Small intestine (tissue), 7 donors: ENCODE data around the gene CCDC57. TPM values are rescaled to one million over a fixed set of nuclear protein-coding genes. Genes with fewer than 3 reads are reported as not detected.
"Not testable (repeated sequence)": the region's sequence is repeated elsewhere in the genome, so short reads cannot be mapped to it uniquely, and the experiment has no call there.

Experiments used
- DNase-seq, 2 donors: peaks; one replicate each; pipeline versions ENCODE4 v3.0.0 to v3.0.0-alpha.2; 2013
- FAIRE-seq: peaks from 2 replicates; lab custom pipeline; 2012; peaks lifted over from hg19 to GRCh38; lab: Jason Lieb, UNC
- H3K27ac ChIP-seq, 3 donors: one replicate each; pipeline ENCODE4 v1.5.1; 2013; ENCODE audit warnings: low read length in 2 of 3, mild to moderate bottlenecking in 2 of 3, control low read depth in 1 of 3, inconsistent platforms in 1 of 3, low read depth in 1 of 3, moderate library complexity in 1 of 3
- H3K27me3 ChIP-seq, 3 donors: one replicate each; pipeline ENCODE4 v1.6.1; 2013; ENCODE audit warnings: low read length in 3 of 3, inconsistent platforms in 1 of 3; ENCODE audit not compliant: control insufficient read depth in 3 of 3, insufficient read depth in 3 of 3
- H3K36me3 ChIP-seq, 3 donors: one replicate each; pipeline ENCODE4 v1.6.1; 2013; ENCODE audit warnings: low read length in 3 of 3, inconsistent platforms in 1 of 3, low read depth in 1 of 3, mild to moderate bottlenecking in 1 of 3, moderate library complexity in 1 of 3; ENCODE audit not compliant: control insufficient read depth in 3 of 3, insufficient read depth in 2 of 3
- H3K4me1 ChIP-seq, 3 donors: one replicate each; pipeline ENCODE4 v1.6.1; 2013; ENCODE audit warnings: low read length in 2 of 3, inconsistent platforms in 1 of 3, low read depth in 1 of 3, mild to moderate bottlenecking in 1 of 3, moderate library complexity in 1 of 3; ENCODE audit not compliant: control insufficient read depth in 3 of 3, insufficient read depth in 2 of 3
- H3K4me3 ChIP-seq, 3 donors: one replicate each; pipeline ENCODE4 v1.5.1; 2013; ENCODE audit warnings: low read length in 3 of 3, control low read depth in 1 of 3, inconsistent platforms in 1 of 3, low read depth in 1 of 3, mild to moderate bottlenecking in 1 of 3, moderate library complexity in 1 of 3
- H3K9me3 ChIP-seq, 2 donors: one replicate each; pipeline ENCODE4 v1.6.1; 2013; ENCODE audit warnings: low read depth in 1 of 2, low read length in 1 of 2; ENCODE audit not compliant: control insufficient read depth in 2 of 2, insufficient read depth in 1 of 2
- WGBS, 3 donors: extraction: QIAGEN DNeasy Blood & Tissue Kit; methylation state at CpG; one replicate each; pipeline ENCODE4 v1.1.7; 2013; 5-methylcytosine and 5-hydroxymethylcytosine counted together
- polyA plus RNA-seq, 4 donors: library from polyadenylated mRNA; stranded (reverse) in 3 of 4; unstranded in 1 of 4; fragments of 200-250 nt in 3 of 4; fragments of 120-200 nt in 1 of 4; gene quantifications; one replicate each; pipeline versions ENCODE4 v1.2.1 to v1.2.3, GENCODE V29; 2013
- donor health status: healthy with polysubstance abuse.
- donor health status: control.
- donor health status: control.
- donor health status: Bipolar disorder and iron deficiency.
- donor health status: healthy.

Gene CCDC57
- polyA plus RNA-seq, 4 donors = 36.7 to 97.3 (median 44.6) TPM

- no peak for FAIRE-seq
- Histone ChIP-seq H3K27ac (no peak overlapping the region), H3K27me3 (no peaks in the 10 kb centered on the region), H3K9me3 (no peaks in the 10 kb centered on the region), H3K36me3 (peaks cover 0 to 75% (median 0%) of the 10 kb centered on the region in 3 donors), H3K4me3 (no peak overlapping the region), H3K4me1 (no peaks in the 10 kb centered on the region)
- 91 to 94% (median 94%) methylated on average over 12 of the region's 12 CpGs for WGBS, 3 donors
- DNase-seq = no peak
Observed at GRCh38 chr17:82199496-82199895, 13.1 kb downstream of the CCDC57 start.

GRCh38 chr17:82198092-82198491 lies 14.6 kb downstream of the CCDC57 start:
- Histone ChIP-seq H3K36me3 (peaks cover 0 to 76% (median 0%) of the 10 kb centered on the region in 3 donors), H3K27ac (no peak overlapping the region), H3K27me3 (no peaks in the 10 kb centered on the region), H3K4me3 (no peak overlapping the region), H3K9me3 (no peaks in the 10 kb centered on the region), H3K4me1 (peaks cover 0 to 10% (median 0%) of the 10 kb centered on the region in 3 donors)
- FAIRE-seq = no peak
- WGBS, 3 donors = 81 to 92% (median 86%) methylated on average over 4 of the region's 4 CpGs
- DNase-seq = no peak

- H3K4me1 ChIP-seq = peaks cover 0 to 16% (median 0%) of the 10 kb centered on the region in 3 donors
- no peak for FAIRE-seq
- DNase-seq = no peak
- H3K27me3 ChIP-seq = no peaks in the 10 kb centered on the region
- H3K4me3 ChIP-seq = no peak overlapping the region
- H3K36me3 ChIP-seq = peaks cover 0 to 82% (median 3%) of the 10 kb centered on the region in 3 donors
- no peaks in the 10 kb centered on the region for H3K9me3 ChIP-seq
- WGBS, 3 donors = 77 to 89% (median 87%) methylated on average over 25 of the region's 25 CpGs
- H3K27ac ChIP-seq = peak overlapping the region in 2 of 3 donors; percentile 14 to 46
Observed at GRCh38 chr17:82195675-82196672, 16.7 kb downstream of the CCDC57 start.

GRCh38 chr17:82194765-82195164 lies 17.9 kb downstream of the CCDC57 start:
- Histone ChIP-seq H3K36me3 (peaks cover 0 to 71% (median 3%) of the 10 kb centered on the region in 3 donors), H3K27ac (no peak overlapping the region), H3K27me3 (no peaks in the 10 kb centered on the region), H3K9me3 (no peaks in the 10 kb centered on the region), H3K4me1 (peaks cover 0 to 16% (median 0%) of the 10 kb centered on the region in 3 donors), H3K4me3 (no peak overlapping the region)
- FAIRE-seq (no peak), DNase-seq (no peak)
- 95 to 96% (median 96%) methylated on average over 15 to 16 of the region's 16 CpGs for WGBS, 3 donors

- FAIRE-seq (no peak), DNase-seq (peak; percentile 81 to 89)
- Histone ChIP-seq H3K27me3 (no peaks in the 10 kb centered on the region), H3K36me3 (peaks cover 0 to 67% (median 3%) of the 10 kb centered on the region in 3 donors), H3K27ac (peak overlapping the region; percentile 86 to 88 (median 87)), H3K4me3 (no peak overlapping the region), H3K4me1 (peaks cover 0 to 16% (median 0%) of the 10 kb centered on the region in 3 donors), H3K9me3 (no peaks in the 10 kb centered on the region)
- WGBS, 3 donors = 23 to 59% (median 55%) methylated on average over 16 of the region's 16 CpGs
Observed at GRCh38 chr17:82193520-82194220, 19.0 kb downstream of the CCDC57 start.

GRCh38 chr17:82193050-82193449 lies 19.6 kb downstream of the CCDC57 start:
- FAIRE-seq, H3K27me3 ChIP-seq, H3K9me3 ChIP-seq, H3K4me3 ChIP-seq: not testable (repeated sequence)
- WGBS, 3 donors = 41 to 72% (median 56%) methylated on average over 6 of the region's 6 CpGs
- Histone ChIP-seq H3K36me3 (peaks cover 0 to 67% (median 3%) of the 10 kb centered on the region in 3 donors), H3K4me1 (peaks cover 0 to 16% (median 3%) of the 10 kb centered on the region in 3 donors), H3K27ac (peak overlapping the region; percentile 86 to 88 (median 87))
- peak; percentile 82 for DNase-seq

- 46 to 78% (median 63%) methylated on average over 25 to 26 of the region's 26 CpGs for WGBS, 3 donors
- FAIRE-seq (no peak), DNase-seq (peak; percentile 32 to 88)
- Histone ChIP-seq H3K27me3 (no peaks in the 10 kb centered on the region), H3K9me3 (no peaks in the 10 kb centered on the region), H3K27ac (no peak overlapping the region), H3K36me3 (peaks cover 3 to 63% (median 3%) of the 10 kb centered on the region in 3 donors), H3K4me1 (peaks cover 0 to 8% (median 3%) of the 10 kb centered on the region in 3 donors), H3K4me3 (no peak overlapping the region)
Observed at GRCh38 chr17:82188001-82188961, 24.4 kb downstream of the CCDC57 start.
